HG02623 (cell line): ENCODE data around the gene G6PD.
"Not testable (repeated sequence)": the region's sequence is repeated elsewhere in the genome, so short reads cannot be mapped to it uniquely, and the experiment has no call there.

Source experiments
- ATAC-seq: cut with Tn5 transposase; IDR thresholded peaks from one replicate; pipeline ENCODE4 v1.9.1; 2021; ENCODE audit warnings: moderate library complexity; ENCODE audit not compliant: unreplicated experiment

G6PD gene

DNA sequence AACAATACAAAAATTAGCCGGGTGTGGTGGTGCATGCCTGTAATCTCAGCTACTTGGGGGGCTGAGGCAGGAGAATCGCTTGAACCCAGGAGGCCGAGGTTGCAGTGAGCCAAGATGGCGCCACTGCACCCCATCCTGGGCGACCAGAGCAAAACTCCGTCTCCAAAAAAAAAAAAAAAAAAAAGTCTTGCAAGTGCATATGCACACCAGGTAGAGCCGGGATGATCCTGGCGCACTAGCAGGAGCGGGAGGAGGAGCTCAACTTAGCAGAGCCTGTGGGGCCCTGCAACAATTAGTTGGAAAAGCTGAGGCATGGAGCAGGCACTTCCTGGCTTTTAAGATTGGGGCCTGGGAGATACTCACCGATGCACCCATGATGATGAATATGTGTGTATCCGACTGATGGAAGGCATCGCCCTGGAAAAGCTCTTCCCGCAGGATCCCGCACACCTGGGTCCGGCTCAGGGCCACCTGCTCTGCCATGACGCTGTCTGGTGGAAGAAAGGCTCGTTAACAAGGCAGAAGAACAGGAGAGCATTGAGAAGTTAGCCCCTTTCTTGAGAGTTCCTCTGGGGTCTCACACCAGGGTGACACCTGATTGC is 872 bp downstream of the G6PD start:
- ATAC-seq, result no peak

DNA sequence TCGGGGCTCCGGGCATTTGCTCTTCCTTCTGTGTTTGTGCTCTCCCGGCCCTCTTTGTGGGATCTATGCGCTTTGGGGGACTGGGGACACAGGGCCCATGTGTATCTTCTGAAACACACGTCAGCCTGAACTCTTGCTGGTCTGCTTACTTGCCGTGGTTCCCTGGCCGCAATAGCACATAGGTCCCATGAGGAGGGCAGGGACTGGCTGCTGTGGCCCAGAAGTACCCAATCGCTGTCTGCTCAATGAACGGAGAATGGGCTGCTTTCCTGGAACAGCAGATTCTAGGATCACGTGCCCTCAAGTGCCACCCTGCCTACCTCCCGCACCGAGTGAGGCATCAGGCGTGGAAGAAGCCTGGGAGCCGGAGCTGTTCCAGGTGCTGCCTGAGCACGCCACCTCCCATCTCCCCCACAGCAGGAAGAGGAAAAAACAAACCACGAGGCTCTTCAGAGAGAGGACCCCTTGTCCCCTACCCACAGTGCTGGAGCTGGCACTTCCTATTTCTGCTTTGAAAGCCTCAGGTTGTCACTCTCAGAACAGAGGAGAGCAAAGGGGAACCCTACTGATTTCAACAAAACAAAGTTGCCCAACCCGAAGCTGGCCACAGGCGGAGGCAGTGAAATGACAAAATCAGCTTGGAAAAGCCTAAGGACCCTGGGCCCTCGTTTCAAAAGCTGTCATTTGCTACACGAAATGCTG is 3.8 kb downstream of the G6PD start:
- ATAC-seq, result no peak

DNA sequence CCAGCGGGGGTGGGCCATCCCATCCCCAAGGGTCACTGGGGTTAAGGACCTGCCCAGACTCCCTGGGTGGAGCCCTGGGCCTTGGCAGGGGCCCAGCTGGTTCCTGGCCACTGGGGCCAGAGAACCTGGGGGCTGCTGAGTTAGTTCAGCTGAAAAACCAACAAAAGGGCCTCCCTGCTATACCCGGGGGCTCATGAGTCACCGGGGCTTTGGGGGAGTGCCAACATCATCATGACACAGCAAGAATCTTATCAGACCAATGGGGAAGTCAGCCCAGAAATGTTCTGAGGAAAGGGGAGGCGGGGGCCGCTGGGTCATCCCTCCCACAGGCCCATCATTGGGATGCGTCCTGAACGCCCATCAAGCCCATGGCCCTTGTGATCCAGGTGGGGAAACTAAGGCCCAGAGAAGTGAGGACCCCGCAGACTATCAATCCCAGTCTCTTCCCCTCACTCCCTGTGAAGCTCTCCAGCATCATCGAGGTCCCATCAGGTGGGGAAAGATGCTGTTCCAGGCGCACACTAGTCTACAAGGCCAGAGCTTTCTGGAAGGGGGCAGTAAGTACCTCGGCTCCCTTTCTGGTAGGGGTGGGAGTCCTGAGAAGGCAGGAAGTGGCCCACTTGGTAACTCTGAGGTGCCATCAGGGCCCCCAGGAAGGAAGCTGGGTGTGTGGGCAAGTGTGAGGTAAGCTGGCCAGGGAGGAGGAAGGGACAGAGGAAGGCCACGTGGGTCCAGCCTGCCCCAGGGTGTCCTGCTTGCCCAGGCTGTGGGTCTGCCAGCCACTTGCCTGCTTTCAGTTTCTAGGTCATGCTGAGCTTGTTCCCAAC is 4.5 kb downstream of the G6PD start:
- no peak for ATAC-seq

DNA sequence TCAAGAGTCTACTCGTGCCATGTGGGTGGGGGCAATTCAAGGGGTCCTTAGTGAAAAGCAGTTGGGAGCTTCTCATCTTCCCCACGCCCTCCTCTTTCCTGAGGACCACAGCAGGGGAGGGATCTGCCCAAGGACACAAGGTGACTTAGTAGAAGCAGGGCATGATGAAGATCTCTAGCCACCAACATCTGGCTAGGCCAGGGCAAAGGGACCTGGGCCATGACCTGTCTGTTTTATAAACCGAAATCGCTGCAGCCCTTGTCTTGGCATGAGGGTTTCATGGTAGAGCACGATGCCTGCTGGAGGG is 5.1 kb downstream of the G6PD start:
- ATAC-seq, result no peak

DNA sequence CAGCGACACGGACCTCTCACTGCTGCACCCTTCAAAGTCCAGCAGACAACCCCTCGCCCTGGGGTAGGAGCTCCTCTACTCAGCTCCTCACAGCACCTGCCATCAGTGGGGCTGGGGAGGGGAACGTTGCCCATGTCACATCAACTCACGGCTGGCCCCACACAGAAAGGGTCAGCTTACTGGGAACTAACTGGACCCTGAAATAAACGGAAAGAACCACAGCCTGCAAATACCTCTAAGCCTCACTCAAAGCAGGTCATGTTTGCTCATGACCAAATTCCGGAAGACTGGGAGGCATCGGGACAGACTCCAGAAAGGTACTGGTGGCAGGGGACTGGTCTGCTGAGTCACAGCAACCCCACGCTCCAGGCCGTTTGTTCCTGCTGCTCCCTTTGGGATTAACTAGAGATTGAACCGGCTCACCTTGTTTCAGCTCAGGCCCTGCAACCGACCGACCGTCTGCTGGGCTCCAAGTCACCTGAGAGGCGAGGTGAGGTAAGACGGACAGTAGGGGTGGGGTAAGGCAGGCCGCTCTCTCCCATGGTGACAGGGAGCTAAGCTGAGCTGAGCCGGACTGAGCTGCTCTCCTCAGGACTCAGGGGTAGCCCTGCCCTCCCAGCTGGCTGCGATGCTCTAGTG is 5.6 kb downstream of the G6PD start:
- no peak for ATAC-seq

DNA sequence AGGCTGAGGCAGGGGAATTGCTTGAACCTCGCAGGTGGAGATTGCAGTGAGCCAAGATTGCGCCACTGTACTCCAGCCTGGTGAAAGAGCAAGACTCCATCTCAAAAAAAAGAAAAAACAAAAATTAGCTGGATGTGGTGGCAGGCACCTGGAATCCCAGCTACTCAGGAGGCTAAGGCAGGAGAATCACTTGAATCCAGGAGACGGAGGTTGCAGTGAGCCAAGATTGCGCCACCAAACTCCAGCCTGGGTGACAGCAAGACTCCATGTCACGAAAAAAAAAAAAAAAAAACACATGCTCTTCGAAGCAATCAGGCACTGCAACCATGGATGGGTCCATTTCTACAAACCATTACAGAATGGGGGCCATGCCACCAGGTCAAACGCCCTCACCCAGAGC is 6.3 kb downstream of the G6PD start:
- not testable (repeated sequence) for ATAC-seq

DNA sequence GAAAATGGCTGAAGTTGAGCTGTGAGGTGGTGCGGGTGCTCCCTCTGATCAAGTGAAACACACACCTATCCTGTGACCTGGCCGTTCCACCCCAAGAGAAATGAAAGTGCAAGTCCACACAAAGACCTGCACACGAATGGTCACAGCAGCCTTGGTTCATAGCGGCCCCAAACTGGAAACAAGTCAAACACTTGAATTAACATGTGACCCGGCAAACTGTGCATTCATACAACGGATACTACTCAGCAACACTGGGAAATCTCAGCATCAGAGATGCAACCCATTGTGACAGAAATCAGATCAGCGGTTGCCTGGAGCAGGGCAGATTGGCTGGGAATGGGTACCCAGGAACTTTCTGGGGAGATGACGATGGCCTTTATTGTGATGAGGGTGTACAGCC is 7.6 kb downstream of the G6PD start:
- ATAC-seq, result no peak

DNA sequence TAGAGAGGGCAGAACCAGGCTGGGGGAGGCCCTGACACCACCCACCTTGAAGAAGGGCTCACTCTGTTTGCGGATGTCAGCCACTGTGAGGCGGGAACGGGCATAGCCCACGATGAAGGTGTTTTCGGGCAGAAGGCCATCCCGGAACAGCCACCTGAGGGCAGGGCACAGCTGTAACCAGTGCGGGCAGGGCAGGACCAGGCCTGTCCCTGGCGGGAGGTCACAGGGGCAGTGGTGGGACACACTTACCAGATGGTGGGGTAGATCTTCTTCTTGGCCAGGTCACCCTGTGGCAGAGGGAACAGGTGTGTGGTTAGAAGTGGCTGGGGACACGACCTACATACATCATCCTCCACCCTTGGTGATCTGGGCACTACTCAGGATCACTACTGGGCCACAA is 10.8 kb downstream of the G6PD start:
- ATAC-seq, result no peak

DNA sequence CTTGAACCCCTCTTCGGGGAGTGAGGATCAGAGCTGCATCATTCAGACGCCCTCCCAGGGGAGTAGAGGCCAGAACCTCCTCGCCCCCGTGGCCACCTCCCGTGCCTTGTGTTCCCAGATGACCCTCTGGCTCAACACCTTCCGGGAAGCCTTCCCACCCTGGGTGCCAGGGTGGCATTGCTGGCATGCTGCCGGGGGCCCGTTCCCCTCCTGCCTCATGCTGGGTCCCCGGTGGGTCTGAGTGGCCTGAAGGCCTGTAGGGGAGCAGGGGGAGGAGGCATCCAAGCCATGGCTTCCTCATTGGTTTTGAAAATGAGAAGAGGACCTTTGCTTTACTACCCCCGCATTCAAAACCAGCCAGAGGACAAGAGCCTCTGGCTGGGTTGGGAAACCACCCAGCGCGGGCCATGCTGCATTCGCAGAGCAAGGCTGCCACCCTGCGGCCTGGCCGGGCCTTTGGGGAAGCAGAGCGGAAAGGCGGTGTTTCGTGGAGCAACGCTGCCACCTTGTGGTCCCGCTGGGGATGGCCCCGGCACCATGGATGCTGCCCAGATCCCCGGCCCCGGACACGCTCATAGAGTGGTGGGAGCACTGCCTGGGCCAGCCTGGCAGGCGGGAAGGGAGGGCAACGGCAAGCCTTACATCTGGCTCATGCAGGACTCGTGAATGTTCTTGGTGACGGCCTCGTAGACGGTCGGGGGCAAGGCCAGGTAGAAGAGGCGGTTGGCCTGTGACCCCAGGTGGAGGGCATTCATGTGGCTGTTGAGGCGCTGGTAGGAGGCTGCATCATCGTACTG is 11.9 kb downstream of the G6PD start:
- peak; percentile 53 for ATAC-seq

DNA sequence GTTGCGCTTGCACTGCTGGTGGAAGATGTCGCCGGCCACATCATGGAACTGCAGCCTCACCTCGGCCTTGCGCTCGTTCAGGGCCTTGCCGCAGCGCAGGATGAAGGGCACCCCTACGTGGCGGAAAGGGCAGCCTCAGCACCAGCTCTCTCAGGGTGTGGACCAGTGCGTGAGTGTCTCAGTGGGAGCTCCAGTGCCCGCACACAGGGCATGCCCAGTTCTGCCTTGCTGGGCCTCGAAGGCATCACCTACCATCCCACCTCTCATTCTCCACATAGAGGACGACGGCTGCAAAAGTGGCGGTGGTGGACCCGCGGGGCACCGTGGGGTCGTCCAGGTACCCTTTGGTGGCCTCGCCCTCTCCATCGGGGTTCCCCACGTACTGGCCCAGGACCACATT is 14.0 kb downstream of the G6PD start:
- no peak for ATAC-seq

DNA sequence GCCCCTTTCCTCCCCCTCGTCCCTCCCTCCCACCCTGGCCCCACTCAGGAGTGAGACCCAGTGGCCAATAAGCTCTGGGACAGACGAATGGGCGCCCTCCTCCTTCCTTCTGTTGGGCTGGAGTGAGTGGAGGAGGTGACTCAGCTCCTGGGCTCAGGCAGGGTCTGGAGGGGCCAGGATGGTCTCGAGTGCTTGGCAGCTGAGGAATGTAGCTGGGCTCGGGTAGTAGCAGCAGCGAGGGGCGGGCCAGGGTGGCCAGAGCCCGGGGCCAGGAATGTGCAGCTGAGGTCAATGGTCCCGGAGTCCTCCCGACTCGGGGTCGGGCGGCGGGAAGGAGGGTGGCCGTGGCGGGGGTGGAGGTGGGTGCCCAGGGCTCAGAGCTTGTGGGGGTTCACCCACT is 15.0 kb downstream of the G6PD start:
- no peak for ATAC-seq

DNA sequence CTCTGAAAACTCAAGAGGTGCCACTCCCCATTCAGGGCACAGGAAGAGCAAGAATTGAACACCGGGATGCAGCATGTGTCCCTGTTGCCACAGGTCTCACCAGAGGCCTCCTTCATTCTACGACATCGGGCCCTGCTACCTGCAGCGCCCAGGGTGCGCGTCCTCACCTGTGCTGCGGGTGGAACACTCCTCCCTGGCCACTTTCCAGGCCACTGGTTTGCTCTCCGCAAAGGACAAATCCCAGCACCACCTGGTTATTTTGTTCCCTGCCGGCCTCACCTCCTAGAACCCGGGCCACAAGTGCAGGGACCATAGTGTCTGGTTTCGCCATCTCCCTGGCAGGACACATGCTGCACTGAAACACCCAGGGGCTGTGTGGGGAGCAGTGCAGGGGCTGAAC is 16.4 kb downstream of the G6PD start:
- ATAC-seq, result no peak

DNA sequence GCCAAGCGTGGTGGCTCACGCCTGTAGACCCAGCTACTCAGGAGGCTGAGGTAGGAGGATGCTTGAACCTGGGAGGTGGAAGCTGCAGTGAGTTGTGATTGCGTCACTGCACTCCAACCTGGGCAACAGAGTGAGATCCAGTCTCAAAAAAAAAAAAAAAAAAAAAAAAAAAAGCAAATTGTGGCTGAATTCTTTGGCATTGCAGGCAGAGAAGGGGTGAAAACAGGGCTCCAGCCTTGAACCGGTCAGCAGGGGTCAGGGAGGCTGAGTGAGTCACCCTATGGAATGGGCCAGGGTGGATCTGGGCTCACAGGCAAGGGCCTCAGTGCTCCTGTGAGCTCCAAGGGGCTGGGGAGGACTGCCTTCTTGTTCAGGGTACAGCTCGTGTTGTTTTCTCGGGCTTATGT is 17.4 kb downstream of the G6PD start:
- ATAC-seq, result no peak

DNA sequence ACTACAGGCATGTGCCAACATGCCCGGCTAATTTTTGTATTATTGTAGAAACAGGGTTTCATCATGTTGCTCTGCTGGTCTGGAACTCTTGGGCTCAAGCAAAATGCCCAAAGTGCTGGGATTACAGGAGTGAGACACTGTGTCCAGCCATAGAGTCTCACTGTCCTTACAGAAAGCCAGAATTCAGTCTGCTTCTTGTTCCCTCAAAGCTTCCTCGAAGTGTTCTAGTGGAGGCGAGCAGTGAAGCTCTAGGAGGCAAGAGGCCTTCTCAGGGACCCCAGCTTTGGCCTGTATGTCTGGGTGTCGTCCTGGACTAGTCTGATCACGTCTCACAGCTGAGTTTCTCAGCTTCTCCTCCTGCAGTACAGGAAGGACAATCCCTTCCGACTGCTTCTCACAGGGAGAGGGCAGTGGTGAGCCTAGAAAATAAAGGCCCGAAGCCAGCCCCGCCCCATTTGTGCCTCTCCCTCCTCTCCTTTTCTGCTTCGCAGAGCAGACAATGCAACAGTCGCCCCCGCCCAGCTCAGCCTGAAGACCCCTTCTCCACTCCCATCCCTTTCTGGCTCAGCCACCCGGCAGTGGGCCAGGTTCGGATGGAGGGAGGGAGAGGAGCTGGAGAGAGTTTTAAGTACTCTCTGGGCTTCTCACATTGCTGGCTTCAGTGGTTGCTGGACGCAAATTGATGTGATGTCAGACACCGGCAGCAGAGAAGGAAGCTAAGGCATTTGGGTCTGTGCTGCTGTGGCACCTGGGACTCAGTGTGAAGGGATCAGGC is 19.6 kb downstream of the G6PD start:
- ATAC-seq, result peak; percentile 73

DNA sequence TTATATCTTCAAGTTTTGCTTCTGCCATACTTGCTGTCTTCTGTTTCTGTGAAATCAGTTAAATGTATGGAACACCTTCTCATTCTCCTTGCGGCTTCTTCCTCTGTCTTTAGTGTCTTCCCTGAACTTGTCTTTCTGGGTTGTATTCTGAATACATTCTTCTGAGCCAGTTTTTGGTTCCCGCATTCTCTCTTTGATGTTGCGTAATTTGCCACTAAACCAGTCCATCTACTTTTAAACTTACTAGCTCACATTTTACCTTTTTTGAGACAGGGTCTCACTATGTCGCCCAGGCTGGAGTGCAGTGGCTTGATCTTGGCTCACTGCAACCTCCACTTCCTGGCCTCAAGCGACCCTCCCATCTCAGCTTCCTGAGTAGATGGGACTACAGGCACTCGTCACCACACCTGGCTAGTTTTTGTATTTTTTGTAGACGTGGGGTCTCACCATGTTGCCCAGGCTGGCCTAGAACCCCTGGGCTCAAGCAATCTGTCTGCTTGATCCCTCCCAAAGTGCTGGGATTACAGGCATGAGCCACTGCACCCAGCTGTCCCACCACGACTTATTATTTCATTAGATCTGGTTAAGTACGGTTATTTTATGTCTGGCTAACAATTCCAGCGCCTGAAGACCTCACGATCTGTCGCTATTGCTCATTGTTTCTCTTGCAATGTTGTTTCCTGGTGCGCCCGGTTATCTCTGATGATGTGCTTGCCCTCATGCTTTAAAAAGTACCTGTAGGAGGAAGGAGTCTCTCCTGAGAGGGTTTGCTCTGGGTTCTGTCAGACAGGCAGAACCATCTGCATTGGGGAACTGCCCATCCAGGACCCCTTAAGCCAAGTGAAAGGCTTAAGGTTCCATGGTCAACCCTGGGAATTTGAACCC is 20.8 kb downstream of the G6PD start:
- no peak for ATAC-seq

DNA sequence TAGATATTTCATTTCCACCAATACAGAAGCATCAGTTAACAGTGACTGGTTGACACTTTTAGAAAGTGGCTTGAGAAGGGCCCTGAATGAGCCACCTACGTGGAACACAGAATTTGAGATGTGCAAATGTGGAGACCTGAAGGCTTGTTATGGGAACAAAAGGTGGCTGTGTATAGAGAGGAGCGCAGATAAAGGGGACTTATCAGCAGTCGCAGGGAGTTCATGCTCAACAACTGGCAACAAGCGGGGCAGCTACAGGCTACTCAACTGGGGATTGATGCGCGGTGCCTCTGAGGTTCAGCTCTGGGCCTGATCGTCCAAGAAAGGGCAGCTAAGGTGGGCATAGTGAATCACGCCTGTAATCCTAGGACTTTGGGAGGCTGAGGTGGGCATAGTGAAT is 27.3 kb downstream of the G6PD start:
- no peak for ATAC-seq

DNA sequence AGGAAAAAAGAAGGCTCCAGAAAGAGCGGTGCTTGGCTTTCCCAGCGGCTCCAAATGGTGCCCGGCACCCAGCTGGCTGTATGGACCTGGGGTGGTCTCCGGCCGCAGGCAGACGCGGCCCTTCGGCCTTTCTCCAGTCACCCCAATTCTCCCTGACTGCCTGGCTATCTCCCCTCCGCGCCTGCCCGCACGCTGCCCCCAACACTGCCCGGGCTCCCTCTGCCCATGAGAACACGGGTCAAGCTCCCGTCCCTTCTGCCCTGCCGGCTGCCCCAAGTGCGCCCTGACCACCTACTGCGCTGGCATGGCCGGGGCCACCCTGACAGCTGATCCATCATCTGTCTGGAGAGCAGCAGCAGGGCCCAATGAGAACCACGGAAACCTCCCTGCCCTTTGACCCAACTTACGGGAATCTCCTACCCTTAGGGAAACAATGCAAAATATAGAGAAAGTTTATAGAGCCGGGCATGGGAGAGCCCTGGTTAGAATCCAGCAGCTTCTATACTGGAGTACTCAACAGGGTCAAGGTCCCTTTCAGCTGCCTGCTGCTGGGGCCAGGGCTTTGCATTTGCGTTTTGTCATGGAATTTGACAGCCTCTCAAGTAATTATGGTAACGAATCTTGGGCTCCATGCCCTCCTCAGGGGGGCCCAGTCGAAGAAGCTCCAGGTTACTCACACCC is 29.4 kb downstream of the G6PD start:
- no peak for ATAC-seq

DNA sequence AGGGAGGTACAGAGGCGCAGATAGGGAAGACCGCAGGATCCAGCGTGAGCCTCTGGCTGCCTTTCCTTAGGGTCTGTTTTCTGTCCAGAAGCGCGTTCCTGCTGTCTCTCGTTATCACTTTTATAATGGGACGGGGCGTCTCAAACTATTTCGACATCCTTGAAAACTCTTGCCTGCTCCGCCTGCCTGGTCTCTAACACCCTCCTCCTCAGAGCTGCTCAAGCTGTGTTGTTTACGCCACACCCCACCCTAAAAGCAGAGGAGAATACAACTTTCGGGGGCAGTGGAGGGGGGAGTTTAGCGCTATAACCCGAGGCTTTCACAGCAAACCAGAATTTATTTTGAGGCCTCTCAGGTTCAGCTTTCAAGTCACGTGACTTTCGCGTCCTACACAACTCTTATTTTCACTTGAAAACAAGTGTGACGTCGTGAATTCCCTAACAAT is 30.0 kb downstream of the G6PD start:
- no peak for ATAC-seq
